Measurements from ENCODE around the gene LMF1.

LMF1 gene

DNA sequence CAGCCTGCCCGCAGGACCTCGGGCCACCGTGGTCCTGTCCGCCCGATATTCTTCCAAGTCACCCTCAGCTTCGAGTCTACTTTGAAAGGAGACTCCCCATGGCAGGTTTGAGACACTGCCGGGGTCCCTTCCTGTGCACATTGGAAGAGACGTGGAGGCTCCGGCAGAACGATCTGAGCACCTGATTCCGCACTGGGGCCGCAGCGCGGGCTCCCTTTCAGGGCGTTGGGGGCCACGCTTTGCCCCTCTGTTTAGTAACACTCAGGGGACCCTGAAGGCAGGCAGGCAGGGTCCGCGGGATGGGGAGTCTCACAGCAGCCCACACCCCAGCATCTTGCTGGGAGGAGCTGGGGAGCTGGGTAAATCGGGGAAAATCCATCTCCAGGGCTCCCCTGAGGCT is 41.4 kb upstream of the LMF1 start:
- H3K4me1 ChIP-seq (ENCODE audit: low read depth, poor library complexity, severe bottlenecking): no peaks in the 10 kb centered on the region
- no peak overlapping the region for H3K4me3 ChIP-seq (IDR thresholded peaks at IDR 0.05; ENCODE audit: insufficient read depth, low read depth, low read length)
- no peak overlapping the region for H3K4me2 ChIP-seq
- no peak overlapping the region for H3K9ac ChIP-seq
- H3K27me3 ChIP-seq (ENCODE audit: insufficient read depth, low read depth): peaks cover 95% of the 10 kb centered on the region
- no peaks in the 10 kb centered on the region for H3K79me2 ChIP-seq (ENCODE audit: insufficient read depth, low read depth)
- TF ChIP-seq, protein P1, sequence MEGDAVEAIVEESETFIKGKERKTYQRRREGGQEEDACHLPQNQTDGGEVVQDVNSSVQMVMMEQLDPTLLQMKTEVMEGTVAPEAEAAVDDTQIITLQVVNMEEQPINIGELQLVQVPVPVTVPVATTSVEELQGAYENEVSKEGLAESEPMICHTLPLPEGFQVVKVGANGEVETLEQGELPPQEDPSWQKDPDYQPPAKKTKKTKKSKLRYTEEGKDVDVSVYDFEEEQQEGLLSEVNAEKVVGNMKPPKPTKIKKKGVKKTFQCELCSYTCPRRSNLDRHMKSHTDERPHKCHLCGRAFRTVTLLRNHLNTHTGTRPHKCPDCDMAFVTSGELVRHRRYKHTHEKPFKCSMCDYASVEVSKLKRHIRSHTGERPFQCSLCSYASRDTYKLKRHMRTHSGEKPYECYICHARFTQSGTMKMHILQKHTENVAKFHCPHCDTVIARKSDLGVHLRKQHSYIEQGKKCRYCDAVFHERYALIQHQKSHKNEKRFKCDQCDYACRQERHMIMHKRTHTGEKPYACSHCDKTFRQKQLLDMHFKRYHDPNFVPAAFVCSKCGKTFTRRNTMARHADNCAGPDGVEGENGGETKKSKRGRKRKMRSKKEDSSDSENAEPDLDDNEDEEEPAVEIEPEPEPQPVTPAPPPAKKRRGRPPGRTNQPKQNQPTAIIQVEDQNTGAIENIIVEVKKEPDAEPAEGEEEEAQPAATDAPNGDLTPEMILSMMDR (conservative IDR thresholded peaks at IDR 0.05; ENCODE audit: low read depth, low read length): no peak
- no peaks in the 10 kb centered on the region for H3K36me3 ChIP-seq (ENCODE audit: insufficient read depth)
- H3K27ac ChIP-seq: no peak overlapping the region
- no peaks in the 10 kb centered on the region for H4K20me1 ChIP-seq (ENCODE audit: insufficient read depth)
- no peak overlapping the region for H2AFZ ChIP-seq (ENCODE audit: low read depth)

DNA sequence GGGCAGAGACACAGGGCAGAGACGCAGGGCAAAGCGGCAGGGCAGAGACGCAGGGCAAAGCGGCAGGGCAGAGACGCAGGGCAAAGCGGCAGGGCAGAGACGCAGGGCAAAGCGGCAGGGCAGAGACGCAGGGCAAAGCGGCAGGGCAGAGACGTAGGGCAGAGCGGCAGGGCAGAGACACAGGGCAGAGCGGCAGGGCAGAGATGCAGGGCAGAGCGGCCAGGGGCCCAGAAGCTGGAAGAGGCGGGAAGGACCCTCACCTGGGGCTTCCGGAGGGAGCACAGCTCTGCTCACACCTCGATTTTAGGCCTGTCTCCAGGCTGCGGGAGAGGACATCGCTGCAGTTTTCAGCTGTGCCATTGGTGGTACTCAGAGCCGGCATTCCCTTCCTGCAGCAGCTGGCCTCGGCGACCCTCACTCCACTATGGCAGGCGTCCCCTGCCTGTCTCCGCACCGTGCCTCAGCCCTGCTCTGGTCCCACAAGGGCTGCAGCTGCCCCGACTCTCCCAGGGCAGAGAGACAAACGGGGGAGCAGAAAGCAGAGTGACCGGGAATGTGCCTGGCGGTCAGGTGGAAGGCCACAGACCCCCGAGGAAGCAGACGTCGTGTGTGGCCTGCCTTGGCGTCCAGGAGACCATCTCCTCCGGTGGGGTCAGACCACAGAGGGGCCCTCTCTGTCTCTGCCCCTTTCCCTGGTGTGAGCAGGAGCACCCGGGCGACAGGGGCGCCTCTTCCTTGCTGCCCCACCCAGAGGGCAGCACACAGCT is 40.7 kb upstream of the LMF1 start:
- Histone ChIP-seq H3K4me3 (IDR thresholded peaks at IDR 0.05; ENCODE audit: insufficient read depth, low read depth, low read length) (no peak overlapping the region), H3K36me3 (ENCODE audit: insufficient read depth) (no peaks in the 10 kb centered on the region), H3K9ac (no peak overlapping the region), H3K4me2 (no peak overlapping the region), H4K20me1 (ENCODE audit: insufficient read depth) (no peaks in the 10 kb centered on the region), H3K4me1 (ENCODE audit: low read depth, poor library complexity, severe bottlenecking) (no peaks in the 10 kb centered on the region), H3K27me3 (ENCODE audit: insufficient read depth, low read depth) (peaks cover 95% of the 10 kb centered on the region), H3K79me2 (ENCODE audit: insufficient read depth, low read depth) (no peaks in the 10 kb centered on the region), H3K27ac (no peak overlapping the region), H2AFZ (ENCODE audit: low read depth) (no peak overlapping the region)
- TF ChIP-seq, protein P1 (conservative IDR thresholded peaks at IDR 0.05; ENCODE audit: low read depth, low read length): no peak

DNA sequence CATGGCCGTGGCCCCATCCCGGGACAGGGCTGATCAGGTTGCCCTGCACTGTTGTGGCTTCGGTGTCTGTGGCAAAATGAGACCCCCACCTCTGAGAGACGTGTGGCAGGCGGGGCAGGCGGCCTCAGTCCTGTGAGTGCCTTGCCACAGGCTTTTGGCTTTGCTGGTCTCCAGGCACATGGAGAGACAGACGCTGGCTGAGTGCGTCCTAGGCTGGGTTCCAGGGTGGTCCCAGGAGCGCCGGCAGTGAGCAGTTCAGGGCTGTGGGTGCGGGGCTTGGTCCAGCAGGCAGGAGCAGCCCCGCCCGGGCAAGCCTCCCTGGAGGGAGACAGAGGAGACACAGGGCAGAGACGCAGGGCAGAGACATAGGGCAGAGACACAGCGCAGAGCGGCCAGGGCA is 40.0 kb upstream of the LMF1 start:
- no peak overlapping the region for H2AFZ ChIP-seq (ENCODE audit: low read depth)
- H3K4me1 ChIP-seq (ENCODE audit: low read depth, poor library complexity, severe bottlenecking): no peaks in the 10 kb centered on the region
- no peaks in the 10 kb centered on the region for H3K79me2 ChIP-seq (ENCODE audit: insufficient read depth, low read depth)
- peaks cover 93% of the 10 kb centered on the region for H3K27me3 ChIP-seq (ENCODE audit: insufficient read depth, low read depth)
- no peak overlapping the region for H3K4me3 ChIP-seq (IDR thresholded peaks at IDR 0.05; ENCODE audit: insufficient read depth, low read depth, low read length)
- no peak overlapping the region for H3K27ac ChIP-seq
- H3K4me2 ChIP-seq: no peak overlapping the region
- no peak overlapping the region for H3K9ac ChIP-seq
- H4K20me1 ChIP-seq (ENCODE audit: insufficient read depth): no peaks in the 10 kb centered on the region
- H3K36me3 ChIP-seq (ENCODE audit: insufficient read depth): no peaks in the 10 kb centered on the region
- TF ChIP-seq, protein P1 (conservative IDR thresholded peaks at IDR 0.05; ENCODE audit: low read depth, low read length): no peak

DNA sequence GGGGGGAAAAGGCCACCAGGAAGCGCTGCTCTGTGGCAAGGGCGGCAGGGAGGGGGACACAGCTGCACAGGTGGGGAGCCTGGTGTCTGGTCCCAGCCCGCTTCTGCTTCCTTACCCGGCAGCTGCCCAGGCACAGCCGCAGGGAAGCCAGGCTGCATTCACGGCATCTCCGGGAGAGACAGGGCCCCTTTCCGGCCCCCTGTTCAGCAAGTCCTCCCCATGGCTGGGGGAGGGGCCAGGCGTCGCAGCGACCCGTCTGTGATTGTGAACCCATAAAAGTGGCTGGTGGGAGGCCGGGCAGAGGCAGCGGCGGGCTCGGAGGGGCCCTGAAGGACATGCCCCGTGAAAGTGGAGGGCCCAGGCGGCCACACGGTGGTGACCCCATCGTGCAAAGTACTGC is 39.5 kb upstream of the LMF1 start:
- H2AFZ ChIP-seq (ENCODE audit: low read depth): no peak overlapping the region
- no peak overlapping the region for H3K27ac ChIP-seq
- no peak overlapping the region for H3K4me3 ChIP-seq (IDR thresholded peaks at IDR 0.05; ENCODE audit: insufficient read depth, low read depth, low read length)
- H3K27me3 ChIP-seq (ENCODE audit: insufficient read depth, low read depth): peaks cover 93% of the 10 kb centered on the region
- H4K20me1 ChIP-seq (ENCODE audit: insufficient read depth): no peaks in the 10 kb centered on the region
- H3K4me1 ChIP-seq (ENCODE audit: low read depth, poor library complexity, severe bottlenecking): no peaks in the 10 kb centered on the region
- H3K9ac ChIP-seq: no peak overlapping the region
- no peaks in the 10 kb centered on the region for H3K79me2 ChIP-seq (ENCODE audit: insufficient read depth, low read depth)
- TF ChIP-seq, protein P1 (conservative IDR thresholded peaks at IDR 0.05; ENCODE audit: low read depth, low read length): no peak
- H3K36me3 ChIP-seq (ENCODE audit: insufficient read depth): no peaks in the 10 kb centered on the region
- H3K4me2 ChIP-seq: no peak overlapping the region
